Femur (tissue), 1 donor: Measurements from ENCODE around the gene TRAPPC3L.

Experiments used
- DNase-seq: peaks from one replicate; pipeline ENCODE4 v3.0.0-alpha.2; 2017

Gene TRAPPC3L

GRCh38 chr6:116545651-116546050 lies at the start of gene TRAPPC3L:
TSS of gene TRAPPC3L (minus strand) at chr6:116545684. CDS start at chr6:116545514, 170 bp downstream.
- DNase-seq: no peak

- DNase-seq: no peak
These were observed 49.8 kb upstream of the TRAPPC3L start for GRCh38 chr6:116595247-116595646.

GRCh38 chr6:116586738-116587137 lies 41.3 kb upstream of the TRAPPC3L start:
- DNase-seq: no peak

- DNase-seq: no peak
These were observed 40.8 kb upstream of the TRAPPC3L start for GRCh38 chr6:116586276-116586675.

- DNase-seq: no peak
These were observed 34.7 kb upstream of the TRAPPC3L start for GRCh38 chr6:116580198-116580597.

- DNase-seq: no peak
These were observed 33.7 kb upstream of the TRAPPC3L start for GRCh38 chr6:116579143-116579542.

GRCh38 chr6:116578335-116578734 lies 32.9 kb upstream of the TRAPPC3L start:
- no peak for DNase-seq

- DNase-seq: no peak
These were observed 32.0 kb upstream of the TRAPPC3L start for GRCh38 chr6:116577486-116577885.

GRCh38 chr6:116575227-116575626 lies 29.7 kb upstream of the TRAPPC3L start:
- no peak for DNase-seq

- DNase-seq: peak; percentile 29
These were observed 26.7 kb upstream of the TRAPPC3L start for GRCh38 chr6:116572162-116572561.

GRCh38 chr6:116571683-116572000 lies 26.2 kb upstream of the TRAPPC3L start:
- no peak for DNase-seq

- peak; percentile 100 for DNase-seq
These were observed 25.6 kb upstream of the TRAPPC3L start, which contains the start of gene RWDD1 for GRCh38 chr6:116570856-116571682. TSS of gene RWDD1 (plus strand) at chr6:116571504. CDS start at chr6:116571583, 79 bp downstream.

GRCh38 chr6:116568821-116569755 lies 23.6 kb upstream of the TRAPPC3L start:
- DNase-seq: no peak

- no peak for DNase-seq
These were observed 22.6 kb upstream of the TRAPPC3L start for GRCh38 chr6:116568111-116568510.

GRCh38 chr6:116564921-116565872 lies 19.7 kb upstream of the TRAPPC3L start:
- DNase-seq: peak; percentile 53

GRCh38 chr6:116564311-116564710 lies 18.8 kb upstream of the TRAPPC3L start:
- no peak for DNase-seq

GRCh38 chr6:116563830-116564229 lies 18.3 kb upstream of the TRAPPC3L start:
- DNase-seq: no peak

GRCh38 chr6:116562614-116563013 lies 17.1 kb upstream of the TRAPPC3L start:
- DNase-seq: no peak

- no peak for DNase-seq
These were observed 16.5 kb upstream of the TRAPPC3L start for GRCh38 chr6:116562019-116562403.

GRCh38 chr6:116561377-116562018 lies 16.0 kb upstream of the TRAPPC3L start:
- peak; percentile 82 for DNase-seq

GRCh38 chr6:116560130-116560529 lies 14.6 kb upstream of the TRAPPC3L start:
- no peak for DNase-seq

GRCh38 chr6:116557893-116558292 lies 12.4 kb upstream of the TRAPPC3L start:
- no peak for DNase-seq
